ENCODE results near the gene APBB1IP. TPM values are rescaled to one million over a fixed set of nuclear protein-coding genes. Genes with fewer than 3 reads are reported as not detected.

APBB1IP gene
- total and polyA plus RNA-seq, 2 donors (not counting 3 experiments of a cell fraction or from before 2014, with no cell fraction given): not detected

- Histone ChIP-seq H3K9ac (replicated peaks; ENCODE audit: extremely low read depth, insufficient read depth, low read length) (no peak overlapping the region), H3K27ac (ENCODE audit: insufficient read depth, low read depth, low read length) (no peak overlapping the region), H4K20me1 (replicated peaks; ENCODE audit: control insufficient read depth, extremely low read depth, insufficient read depth, low read length) (no peaks in the 10 kb centered on the region), H3K4me2 (ENCODE audit: insufficient read depth, low read length) (no peak overlapping the region), H3K4me1 (ENCODE audit: control insufficient read depth, extremely low read depth, insufficient read depth, low read length) (no peaks in the 10 kb centered on the region), H3K79me2 (ENCODE audit: control insufficient read depth, insufficient read depth, low read length) (no peaks in the 10 kb centered on the region), H3K4me3 (replicated peaks in 1 of 3; ENCODE audit: insufficient read depth in 1 of 3, low read depth in 1 of 3, low read length in 3 of 3) (no peak overlapping the region), H2AFZ (ENCODE audit: low read depth, low read length) (no peak overlapping the region), H3K9me3 (replicated peaks; ENCODE audit: control insufficient read depth, insufficient read depth, low read length) (peaks cover 4% of the 10 kb centered on the region), H3K36me3 (ENCODE audit: control insufficient read depth in 2 of 2, extremely low read depth in 1 of 2, insufficient read depth in 2 of 2, low read length in 2 of 2) (no peaks in the 10 kb centered on the region), H3K27me3 (ENCODE audit: control insufficient read depth in 2 of 2, insufficient read depth in 2 of 2, low read length in 2 of 2) (no peaks in the 10 kb centered on the region), H3K9me1 (replicated peaks; ENCODE audit: control insufficient read depth, extremely low read depth, insufficient read depth, low read length) (no peaks in the 10 kb centered on the region)
- intact Hi-C loops (cut with micrococcal nuclease): no loop called here
- ChIA-PET CTCF (no interaction called here), POLR2A (no interaction called here)
- DNase-seq (ENCODE audit: low read depth, low spot score) (no peak), FAIRE-seq (no peak)
- no TSS peak for BruUV-seq (replicated peaks)
- dilution Hi-C loops (cut with MboI; ENCODE audit: extremely low pct_ligation_motif_present, low sequenced_read_pairs): no loop called here
- TF ChIP-seq FOS (IDR thresholded peaks at IDR 0.05; ENCODE audit: borderline replicate concordance, insufficient read depth, low read length) (no peak), MYC (IDR thresholded peaks at IDR 0.05; ENCODE audit: low read depth, low read length) (no peak)
Observed at GRCh38 chr10:26449726-26450125, 11.6 kb downstream of the APBB1IP start.

- H3K79me2 ChIP-seq (ENCODE audit: control insufficient read depth, insufficient read depth, low read length): no peaks in the 10 kb centered on the region
- intact Hi-C loops (cut with micrococcal nuclease): no loop called here
- no peak for TF ChIP-seq CTCF (IDR thresholded peaks at IDR 0.05; ENCODE audit: extremely low read depth in 1 of 2, insufficient read depth in 1 of 2, low read depth in 1 of 2, low read length in 2 of 2)
- TF ChIP-seq FOS (IDR thresholded peaks at IDR 0.05; ENCODE audit: borderline replicate concordance, insufficient read depth, low read length): no peak
- TF ChIP-seq MAX (IDR thresholded peaks at IDR 0.05; ENCODE audit: insufficient read depth, insufficient read length): no peak
- no peak overlapping the region for H3K4me2 ChIP-seq (ENCODE audit: insufficient read depth, low read length)
- H3K27me3 ChIP-seq (ENCODE audit: control insufficient read depth in 2 of 2, insufficient read depth in 2 of 2, low read length in 2 of 2): no peaks in the 10 kb centered on the region
- H2AFZ ChIP-seq (ENCODE audit: low read depth, low read length): no peak overlapping the region
- no peaks in the 10 kb centered on the region for H3K36me3 ChIP-seq (ENCODE audit: control insufficient read depth in 2 of 2, extremely low read depth in 1 of 2, insufficient read depth in 2 of 2, low read length in 2 of 2)
- peaks cover 4% of the 10 kb centered on the region for H3K9me3 ChIP-seq (replicated peaks; ENCODE audit: control insufficient read depth, insufficient read depth, low read length)
- H4K20me1 ChIP-seq (replicated peaks; ENCODE audit: control insufficient read depth, extremely low read depth, insufficient read depth, low read length): no peaks in the 10 kb centered on the region
- H3K27ac ChIP-seq (ENCODE audit: insufficient read depth, low read depth, low read length): no peak overlapping the region
- no peaks in the 10 kb centered on the region for H3K9me1 ChIP-seq (replicated peaks; ENCODE audit: control insufficient read depth, extremely low read depth, insufficient read depth, low read length)
- no peak overlapping the region for H3K9ac ChIP-seq (replicated peaks; ENCODE audit: extremely low read depth, insufficient read depth, low read length)
- POLR2A ChIA-PET: no interaction called here
- CTCF ChIA-PET: no interaction called here
- FAIRE-seq: no peak
- DNase-seq (ENCODE audit: low read depth, low spot score): no peak
- dilution Hi-C loops (cut with MboI; ENCODE audit: extremely low pct_ligation_motif_present, low sequenced_read_pairs): no loop called here
- H3K4me3 ChIP-seq (replicated peaks in 1 of 3; ENCODE audit: insufficient read depth in 1 of 3, low read depth in 1 of 3, low read length in 3 of 3): no peak overlapping the region
- H3K4me1 ChIP-seq (ENCODE audit: control insufficient read depth, extremely low read depth, insufficient read depth, low read length): no peaks in the 10 kb centered on the region
- no TSS peak for BruUV-seq (replicated peaks)
Observed at GRCh38 chr10:26451903-26452302, 13.8 kb downstream of the APBB1IP start.
